Keratinocyte (primary cell): ENCODE results near the gene MYH10. TPM values are rescaled to one million over a fixed set of nuclear protein-coding genes. Genes with fewer than 3 reads are reported as not detected.

Experiments
- DNase-seq: peaks from one replicate; pipeline ENCODE4 v3.0.0-alpha.2; 2011; ENCODE audit warnings: low read depth, missing footprints, low spot score
- FAIRE-seq: peaks from 2 replicates; lab custom pipeline; 2011; peaks lifted over from hg19 to GRCh38; lab: Jason Lieb, UNC
- H2AFZ ChIP-seq: 2 replicates; pipeline ENCODE4 v1.6.0; 2012; ENCODE audit warnings: low read length, control low read depth, inconsistent platforms; ENCODE audit not compliant: control insufficient read depth
- H3K27ac ChIP-seq: 2 replicates; pipeline ENCODE4 v1.5.1; 2011; ENCODE audit warnings: low read length; ENCODE audit not compliant: control insufficient read depth, insufficient read depth
- H3K27me3 ChIP-seq: 3 replicates; pipeline ENCODE4 v1.6.0; 2011; ENCODE audit warnings: low read length; ENCODE audit not compliant: control insufficient read depth, insufficient read depth; ENCODE audit errors: extremely low read depth
- H3K36me3 ChIP-seq, 2 experiments: 2 replicates in 1 of 2; 3 replicates in 1 of 2; pipeline ENCODE4 v1.5.1; 2011; ENCODE audit warnings: low read length in 2 of 2, mild to moderate bottlenecking in 1 of 2; ENCODE audit not compliant: control insufficient read depth in 2 of 2, insufficient read depth in 2 of 2; ENCODE audit errors: extremely low read depth in 1 of 2
- H3K4me1 ChIP-seq: 3 replicates; pipeline ENCODE4 v1.5.1; 2011; ENCODE audit warnings: low read length; ENCODE audit not compliant: control insufficient read depth, insufficient read depth; ENCODE audit errors: extremely low read depth
- H3K4me2 ChIP-seq: 3 replicates; pipeline ENCODE4 v1.6.0; 2011; ENCODE audit warnings: low read depth, low read length; ENCODE audit not compliant: control insufficient read depth, insufficient read depth; ENCODE audit errors: extremely low read depth
- H3K4me3 ChIP-seq, 3 experiments: fragments of 200-600 bp in 1 of 3; sonication (generic) in 1 of 3; 2 replicates in 2 of 3; 3 replicates in 1 of 3; pipeline ENCODE4 v1.5.1; 2011 to 2016; ENCODE audit warnings: low read length in 3 of 3, mild to moderate bottlenecking in 3 of 3, control low read depth in 2 of 3, inconsistent platforms in 1 of 3, low read depth in 1 of 3, mixed read lengths in 1 of 3, mixed run types in 1 of 3, moderate library complexity in 1 of 3; ENCODE audit not compliant: control insufficient read depth in 2 of 3, insufficient read depth in 2 of 3; ENCODE audit errors: extremely low read depth in 1 of 3
- H3K79me2 ChIP-seq: 2 replicates; pipeline ENCODE4 v1.6.0; 2012; ENCODE audit warnings: low read length; ENCODE audit not compliant: control insufficient read depth, insufficient read depth
- H3K9ac ChIP-seq: 3 replicates; pipeline ENCODE4 v1.6.0; 2011; ENCODE audit warnings: low read length; ENCODE audit not compliant: control insufficient read depth, insufficient read depth; ENCODE audit errors: extremely low read depth
- H3K9me1 ChIP-seq: 3 replicates; pipeline ENCODE4 v1.6.0; 2011; ENCODE audit warnings: low read length; ENCODE audit not compliant: control insufficient read depth, insufficient read depth; ENCODE audit errors: extremely low read depth
- H3K9me3 ChIP-seq: 2 replicates; pipeline ENCODE4 v1.5.1; 2012; ENCODE audit warnings: low read depth, low read length; ENCODE audit not compliant: control insufficient read depth
- H4K20me1 ChIP-seq: 3 replicates; pipeline ENCODE4 v1.6.0; 2011; ENCODE audit warnings: low read length; ENCODE audit not compliant: control insufficient read depth, insufficient read depth; ENCODE audit errors: extremely low read depth
- CTCF ChIP-seq, 3 experiments: IDR thresholded peaks in 1 of 3; conservative IDR thresholded peaks in 1 of 3; optimal IDR thresholded peaks in 1 of 3; 2 replicates in 2 of 3; 3 replicates in 1 of 3; pipeline versions ENCODE3 to v1.5.1; 2011; ENCODE audit warnings: low read length in 3 of 3, mild to moderate bottlenecking in 3 of 3, moderate library complexity in 2 of 3, control low read depth in 1 of 3, inconsistent platforms in 1 of 3; ENCODE audit not compliant: insufficient read depth in 2 of 3; ENCODE audit errors: extremely low read depth in 1 of 3
- EZH2 ChIP-seq: IDR thresholded peaks from one replicate; pipeline ENCODE4 v1.6.1; 2012; ENCODE audit warnings: inconsistent platforms, mild to moderate bottlenecking, low read length, moderate library complexity
- dilution Hi-C: fragments of 300-500 bp; cut with MboI; formaldehyde crosslinking; loops from one replicate; pipeline ENCODE4 v1.7.0; 2020; ENCODE audit warnings: low sequenced_read_pairs; ENCODE audit not compliant: extremely low pct_ligation_motif_present
- polyA plus RNA-seq, 5 experiments: library from polyadenylated mRNA; depleted of rRNA in 3 of 5; stranded (reverse) in 3 of 5; stranded (forward) in 1 of 5; unstranded in 1 of 5; fragments of >200 nt; gene quantifications; 1 replicate in 1 of 5; 2 replicates in 3 of 5; 3 replicates in 1 of 5; pipeline versions ENCODE4 v1.2.1 to v1.2.3, GENCODE V29; 2011 to 2012; ENCODE audit warnings: missing spikeins in 2 of 5, low read depth in 1 of 5, low replicate concordance in 1 of 5

The MYH10 gene
- polyA plus RNA-seq, 1 donor (not counting 4 experiments of a cell fraction or from before 2014, with no cell fraction given), result 21.2 TPM

GRCh38 chr17:8444494-8444893 is 186.0 kb downstream of the MYH10 start:
- Histone ChIP-seq H3K4me3 (no peak overlapping the region), H3K9me3 (no peaks in the 10 kb centered on the region), H4K20me1 (peaks cover 11% of the 10 kb centered on the region), H3K9ac (no peak overlapping the region), H3K4me1 (peaks cover 3% of the 10 kb centered on the region), H3K27me3 (no peaks in the 10 kb centered on the region), H3K27ac (no peak overlapping the region), H3K4me2 (no peak overlapping the region), H2AFZ (no peak overlapping the region), H3K9me1 (peaks cover 2% of the 10 kb centered on the region), H3K79me2 (peaks cover 61% of the 10 kb centered on the region), H3K36me3 (peaks cover 16 to 35% of the 10 kb centered on the region in 2 experiments)
- FAIRE-seq, result no peak
- dilution Hi-C loops, result no loop called here
- TF ChIP-seq CTCF (optimal IDR thresholded peaks at IDR 0.05 in 1 of 3, IDR thresholded peaks at IDR 0.05 in 1 of 3, conservative IDR thresholded peaks at IDR 0.05 in 1 of 3; ENCODE audit: extremely low read depth in 1 of 3, insufficient read depth in 2 of 3, low read length in 3 of 3) (no peak), EZH2 (no peak)
- DNase-seq, result no peak

GRCh38 chr17:8443756-8444155 is 186.8 kb downstream of the MYH10 start:
- TF ChIP-seq EZH2 (no peak), CTCF (optimal IDR thresholded peaks at IDR 0.05 in 1 of 3, IDR thresholded peaks at IDR 0.05 in 1 of 3, conservative IDR thresholded peaks at IDR 0.05 in 1 of 3; ENCODE audit: extremely low read depth in 1 of 3, insufficient read depth in 2 of 3, low read length in 3 of 3) (no peak)
- no peak overlapping the region for H3K4me2 ChIP-seq
- DNase-seq (no peak), FAIRE-seq (no peak)
- no peak overlapping the region for H2AFZ ChIP-seq
- H4K20me1 ChIP-seq, result peaks cover 12% of the 10 kb centered on the region
- no peaks in the 10 kb centered on the region for H3K27me3 ChIP-seq
- no peak overlapping the region for H3K9ac ChIP-seq
- peaks cover 2% of the 10 kb centered on the region for H3K9me1 ChIP-seq
- H3K27ac ChIP-seq, result no peak overlapping the region
- peaks cover 3% of the 10 kb centered on the region for H3K4me1 ChIP-seq
- H3K36me3 ChIP-seq, result peaks cover 12 to 31% of the 10 kb centered on the region in 2 experiments
- H3K79me2 ChIP-seq, result peaks cover 69% of the 10 kb centered on the region
- dilution Hi-C loops, result no loop called here
- no peaks in the 10 kb centered on the region for H3K9me3 ChIP-seq
- no peak overlapping the region for H3K4me3 ChIP-seq
